Kidney (tissue), 14 donors: ENCODE results near the gene HOXD12. TPM values are rescaled to one million over a fixed set of nuclear protein-coding genes. Genes with fewer than 3 reads are reported as not detected.

ENCODE experiments used
- DNase-seq, 5 donors: peaks; one replicate each; pipeline ENCODE4 v3.0.0-alpha.2; 2013 to 2020
- FAIRE-seq: peaks from 2 replicates; lab custom pipeline; 2012; peaks lifted over from hg19 to GRCh38; lab: Jason Lieb, UNC
- H3K27ac ChIP-seq, 2 donors: one replicate each; pipeline ENCODE4 v1.7.0; 2013; ENCODE audit warnings: low read depth in 2 of 2, low read length in 2 of 2, inconsistent platforms in 1 of 2
- H3K27me3 ChIP-seq: one replicate; pipeline ENCODE4 v1.7.1; 2013; ENCODE audit warnings: low read length, inconsistent platforms; ENCODE audit not compliant: control insufficient read depth, insufficient read depth
- H3K36me3 ChIP-seq, 3 donors: one replicate each; pipeline versions ENCODE4 v1.7.0 to v1.7.1; 2013; ENCODE audit warnings: low read length in 3 of 3, control low read depth in 1 of 3, inconsistent platforms in 1 of 3; ENCODE audit not compliant: insufficient read depth in 3 of 3, control insufficient read depth in 2 of 3
- H3K4me1 ChIP-seq, 3 donors: one replicate each; pipeline versions ENCODE4 v1.7.0 to v1.7.1; 2013; ENCODE audit warnings: low read length in 3 of 3, inconsistent platforms in 1 of 3, low read depth in 1 of 3; ENCODE audit not compliant: control insufficient read depth in 2 of 3, insufficient read depth in 2 of 3
- H3K4me3 ChIP-seq, 3 donors: one replicate each; pipeline versions ENCODE4 v1.7.0 to v1.8.1; 2013; ENCODE audit warnings: low read length in 3 of 3, control low read depth in 1 of 3, inconsistent platforms in 1 of 3
- H3K9ac ChIP-seq, 3 donors: one replicate each; pipeline versions ENCODE4 v1.7.0 to v1.7.1; 2013; ENCODE audit warnings: low read length in 3 of 3, control low read depth in 1 of 3, inconsistent platforms in 1 of 3
- H3K9me3 ChIP-seq, 3 donors: one replicate each; pipeline versions ENCODE4 v1.7.0 to v1.7.1; 2013; ENCODE audit warnings: low read length in 3 of 3, control low read depth in 1 of 3, inconsistent platforms in 1 of 3; ENCODE audit not compliant: control insufficient read depth in 2 of 3, insufficient read depth in 1 of 3
- CTCF ChIP-seq: IDR thresholded peaks from 3 replicates; pipeline ENCODE4 v1.5.1; 2012; ENCODE audit warnings: mild to moderate bottlenecking, moderate library complexity, borderline replicate concordance; ENCODE audit not compliant: insufficient read depth; ENCODE audit errors: extremely low read depth
- intact Hi-C: fragments of 100-400 bp; cut with DNase I; formaldehyde crosslinking; loops from one replicate; pipeline ENCODE4 v1.11.1; 2022
- polyA plus RNA-seq: library from polyadenylated mRNA; stranded (reverse); fragments of 350-450 nt; fragmentation: Illumina TruSeq; extraction: RNeasy Lipid Tissue Mini Kit (QIAGEN cat#74804); gene quantifications from one replicate; pipeline ENCODE4 v1.2.3, GENCODE V29; 2014; ENCODE audit warnings: low read depth, low replicate concordance; ENCODE audit not compliant: insufficient read depth
- total RNA-seq: library from RNA; stranded (reverse); fragmentation: NEBNext Ultra II Directional; extraction: Animal tissue kit (Norgen Biotek cat#: 25700); gene quantifications from one replicate; pipeline ENCODE4 v1.2.1, GENCODE V29; 2021
- donor health status: control.
- donor health status: control.
- donor health status: control.
- donor health status: control.
- donor health status: control.
- donor health status: DM: yes; HTN: yes; CAD: no.
- donor health status: Normal renal cell carcinoma (clear cell type).

The HOXD12 gene
- total and polyA plus RNA-seq, 2 donors from 2014 or later, result not detected

DNA sequence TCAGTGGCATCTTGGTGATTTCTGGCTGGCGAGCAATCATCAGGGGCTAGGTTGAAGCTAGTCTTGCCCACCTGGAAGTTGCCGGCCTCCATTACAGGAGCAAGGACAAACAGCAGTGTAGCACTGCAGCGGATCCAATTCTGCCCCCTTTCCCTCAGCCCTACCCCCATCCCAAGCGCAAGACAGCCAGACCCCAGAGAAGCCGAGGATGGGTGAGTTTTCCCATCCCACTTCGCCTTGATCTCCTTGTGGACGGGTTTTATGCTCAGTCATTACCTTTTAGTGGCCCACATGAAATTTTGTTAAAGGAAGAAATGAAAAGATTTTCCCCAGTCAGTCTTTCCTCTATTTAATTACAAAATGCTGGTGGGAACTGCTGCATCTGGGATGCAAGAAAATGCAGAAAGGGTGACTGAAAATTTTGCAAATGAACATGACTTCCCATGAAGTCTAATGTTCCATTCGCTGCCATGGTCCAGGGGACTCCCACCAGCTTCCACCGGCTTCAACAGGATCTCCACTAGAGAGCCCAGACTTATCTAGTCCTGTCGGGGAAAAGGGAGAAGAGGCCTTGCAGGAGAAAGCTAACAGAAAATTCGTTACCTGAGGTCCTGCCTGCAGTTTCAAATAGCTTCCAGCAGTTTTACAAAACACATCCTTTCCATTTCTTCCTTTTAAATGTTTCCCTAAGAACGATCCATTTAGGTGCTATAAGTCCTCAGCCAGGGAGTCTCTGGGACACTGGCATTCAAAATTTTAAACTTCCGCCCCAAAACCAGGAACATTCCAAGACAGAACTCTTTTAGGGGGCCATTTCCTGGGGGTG, 21.0 kb downstream of the HOXD12 start:
- intact Hi-C loops, result loop anchor here (10.0 kb wide), 2 partner anchors 524 to 1034 kb away; no protein-coding TSS in a partner anchor
- Histone ChIP-seq H3K4me1 (peaks cover under 1 to 15% (median 6%) of the 10 kb centered on the region in 3 donors), H3K4me3 (peak overlapping the region; percentile 5 to 89 (median 72)), H3K27me3 (no peaks in the 10 kb centered on the region), H3K27ac (peak overlapping the region; percentile 91 to 95), H3K36me3 (peaks cover 0 to 8% (median 0%) of the 10 kb centered on the region in 3 donors), H3K9ac (peak overlapping the region; percentile 59 to 97 (median 60)), H3K9me3 (no peaks in the 10 kb centered on the region)
- no peak for TF ChIP-seq CTCF
- DNase-seq (peak in 4 of 5 donors; percentile 47 to 88 (median 66)), FAIRE-seq (no peak)

GRCh38 chr2:176121190-176122051, 21.8 kb downstream of the HOXD12 start:
- peak in 3 of 5 donors; percentile 60 to 73 (median 70) for DNase-seq
- intact Hi-C loops, result loop anchor here (10.0 kb wide), 2 partner anchors 523 to 1033 kb away; no protein-coding TSS in a partner anchor

More at GRCh38 chr2:176121190-176122051, 21.8 kb downstream of the HOXD12 start:
- no peak for FAIRE-seq
- no peaks in the 10 kb centered on the region for H3K9me3 ChIP-seq
- no peaks in the 10 kb centered on the region for H3K27me3 ChIP-seq
- H3K4me3 ChIP-seq, result peak overlapping the region; percentile 5 to 89 (median 72)
- peak overlapping the region; percentile 91 to 95 for H3K27ac ChIP-seq
- peaks cover 6 to 15% (median 9%) of the 10 kb centered on the region in 3 donors for H3K4me1 ChIP-seq
- peak overlapping the region; percentile 59 to 97 (median 63) for H3K9ac ChIP-seq
- peaks cover 0 to 8% (median 0%) of the 10 kb centered on the region in 3 donors for H3K36me3 ChIP-seq
- TF ChIP-seq CTCF, result no peak
